Ishikawa (cell line): ENCODE measurements around the gene SLC41A3.

Experiments used
- CEBPB ChIP-seq: IDR thresholded peaks from 2 replicates; pipeline ENCODE4 v1.6.1; 2012
- CREB1 ChIP-seq: IDR thresholded peaks from 2 replicates; pipeline ENCODE4 v1.6.1; 2012; ENCODE audit warnings: low read depth
- EGR1 ChIP-seq: IDR thresholded peaks from 2 replicates; pipeline ENCODE4 v1.6.1; 2012
- EP300 ChIP-seq: IDR thresholded peaks from 2 replicates; pipeline ENCODE4 v1.6.1; 2012; ENCODE audit warnings: borderline replicate concordance
- FOXM1 ChIP-seq: IDR thresholded peaks from 2 replicates; pipeline ENCODE4 v1.6.1; 2012; ENCODE audit warnings: low read depth, borderline replicate concordance
- NFIC ChIP-seq: IDR thresholded peaks from 2 replicates; pipeline ENCODE4 v1.6.1; 2012
- RAD21 ChIP-seq: IDR thresholded peaks from 2 replicates; pipeline ENCODE4 v1.6.1; 2012; ENCODE audit warnings: low read depth
- TAF1 ChIP-seq: IDR thresholded peaks from 2 replicates; pipeline ENCODE4 v1.6.1; 2012; ENCODE audit warnings: low read depth, mild to moderate bottlenecking
- TCF12 ChIP-seq: IDR thresholded peaks from 2 replicates; pipeline ENCODE4 v1.6.1; 2012; ENCODE audit warnings: low read depth
- TEAD4 ChIP-seq: IDR thresholded peaks from 2 replicates; pipeline ENCODE4 v1.6.1; 2012
- YY1 ChIP-seq: IDR thresholded peaks from 2 replicates; pipeline ENCODE4 v1.6.1; 2012; ENCODE audit warnings: low read depth
- ZBTB7A ChIP-seq: IDR thresholded peaks from 2 replicates; pipeline ENCODE4 v1.6.1; 2012; ENCODE audit warnings: low read depth
- TF ChIP-seq, protein P1 (sequence below): IDR thresholded peaks from 2 replicates; pipeline ENCODE4 v1.6.1; 2012; ENCODE audit warnings: low read depth, mild to moderate bottlenecking
- TF ChIP-seq, protein P2 (sequence below): IDR thresholded peaks from 2 replicates; pipeline ENCODE4 v1.6.1; 2012
- TF ChIP-seq, protein P3 (sequence below): IDR thresholded peaks from 2 replicates; pipeline ENCODE4 v1.6.1; 2012

Gene SLC41A3

DNA sequence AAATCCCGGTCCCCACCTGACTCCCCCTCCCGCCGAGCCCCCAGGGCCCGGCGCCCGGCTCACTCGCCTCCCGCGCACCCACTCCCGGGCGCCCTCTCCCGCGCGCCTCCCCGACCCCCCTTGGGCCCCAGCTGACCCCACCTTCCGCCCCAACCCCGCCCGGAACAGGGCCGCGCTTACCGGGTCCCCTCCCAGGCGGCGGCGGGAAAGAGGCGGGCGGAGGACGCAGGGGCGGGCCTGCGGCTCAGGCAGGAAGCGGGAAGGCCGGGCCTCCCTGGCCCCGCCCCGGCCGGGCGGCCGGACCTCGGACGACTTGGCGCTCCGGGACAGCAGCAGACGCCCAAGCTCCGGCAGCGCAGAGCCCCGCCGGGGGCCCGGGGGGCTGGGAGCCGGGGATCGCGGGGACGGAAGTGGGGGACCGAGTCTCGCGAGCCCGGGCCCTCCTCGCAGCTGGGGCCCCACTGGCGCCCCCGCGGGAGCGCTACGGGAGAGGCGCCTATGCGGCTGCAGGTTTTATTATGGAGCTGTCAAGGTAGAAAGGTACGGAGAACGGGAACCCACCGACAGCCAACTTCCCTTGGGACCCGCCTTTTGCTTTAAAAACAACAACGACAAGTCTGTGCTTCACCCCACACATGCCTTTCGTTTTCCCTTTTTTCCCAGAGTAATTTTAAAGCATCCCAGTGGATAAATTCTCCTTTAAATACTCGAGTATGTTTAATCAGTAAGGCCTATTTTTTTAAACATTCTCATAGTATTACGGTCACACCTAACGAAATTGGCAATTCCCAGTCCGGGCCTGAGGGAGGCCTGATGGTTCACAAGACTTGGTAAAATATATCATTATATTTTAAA is at the start of gene SLC41A3:
SLC41A3 (minus strand) TSS at position 212 of the 855 bp plus-strand sequence. CDS start 15,905 bp downstream, outside the sequence.
- TF ChIP-seq, protein P1, sequence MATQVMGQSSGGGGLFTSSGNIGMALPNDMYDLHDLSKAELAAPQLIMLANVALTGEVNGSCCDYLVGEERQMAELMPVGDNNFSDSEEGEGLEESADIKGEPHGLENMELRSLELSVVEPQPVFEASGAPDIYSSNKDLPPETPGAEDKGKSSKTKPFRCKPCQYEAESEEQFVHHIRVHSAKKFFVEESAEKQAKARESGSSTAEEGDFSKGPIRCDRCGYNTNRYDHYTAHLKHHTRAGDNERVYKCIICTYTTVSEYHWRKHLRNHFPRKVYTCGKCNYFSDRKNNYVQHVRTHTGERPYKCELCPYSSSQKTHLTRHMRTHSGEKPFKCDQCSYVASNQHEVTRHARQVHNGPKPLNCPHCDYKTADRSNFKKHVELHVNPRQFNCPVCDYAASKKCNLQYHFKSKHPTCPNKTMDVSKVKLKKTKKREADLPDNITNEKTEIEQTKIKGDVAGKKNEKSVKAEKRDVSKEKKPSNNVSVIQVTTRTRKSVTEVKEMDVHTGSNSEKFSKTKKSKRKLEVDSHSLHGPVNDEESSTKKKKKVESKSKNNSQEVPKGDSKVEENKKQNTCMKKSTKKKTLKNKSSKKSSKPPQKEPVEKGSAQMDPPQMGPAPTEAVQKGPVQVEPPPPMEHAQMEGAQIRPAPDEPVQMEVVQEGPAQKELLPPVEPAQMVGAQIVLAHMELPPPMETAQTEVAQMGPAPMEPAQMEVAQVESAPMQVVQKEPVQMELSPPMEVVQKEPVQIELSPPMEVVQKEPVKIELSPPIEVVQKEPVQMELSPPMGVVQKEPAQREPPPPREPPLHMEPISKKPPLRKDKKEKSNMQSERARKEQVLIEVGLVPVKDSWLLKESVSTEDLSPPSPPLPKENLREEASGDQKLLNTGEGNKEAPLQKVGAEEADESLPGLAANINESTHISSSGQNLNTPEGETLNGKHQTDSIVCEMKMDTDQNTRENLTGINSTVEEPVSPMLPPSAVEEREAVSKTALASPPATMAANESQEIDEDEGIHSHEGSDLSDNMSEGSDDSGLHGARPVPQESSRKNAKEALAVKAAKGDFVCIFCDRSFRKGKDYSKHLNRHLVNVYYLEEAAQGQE = no peak
- TF ChIP-seq TAF1 (no peak; the same call in 1 of the 2 replicates), RAD21 (no peak), CEBPB (no peak), ZBTB7A (no peak; the same call in none of the 2 replicates), TEAD4 (no peak), NFIC (no peak), FOXM1 (no peak), EP300 (no peak), YY1 (no peak), CREB1 (no peak), EGR1 (no peak), TCF12 (no peak)
- TF ChIP-seq, protein P2, sequence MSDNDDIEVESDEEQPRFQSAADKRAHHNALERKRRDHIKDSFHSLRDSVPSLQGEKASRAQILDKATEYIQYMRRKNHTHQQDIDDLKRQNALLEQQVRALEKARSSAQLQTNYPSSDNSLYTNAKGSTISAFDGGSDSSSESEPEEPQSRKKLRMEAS = no peak
- TF ChIP-seq, protein P3, sequence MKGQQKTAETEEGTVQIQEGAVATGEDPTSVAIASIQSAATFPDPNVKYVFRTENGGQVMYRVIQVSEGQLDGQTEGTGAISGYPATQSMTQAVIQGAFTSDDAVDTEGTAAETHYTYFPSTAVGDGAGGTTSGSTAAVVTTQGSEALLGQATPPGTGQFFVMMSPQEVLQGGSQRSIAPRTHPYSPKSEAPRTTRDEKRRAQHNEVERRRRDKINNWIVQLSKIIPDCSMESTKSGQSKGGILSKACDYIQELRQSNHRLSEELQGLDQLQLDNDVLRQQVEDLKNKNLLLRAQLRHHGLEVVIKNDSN = no peak

DNA sequence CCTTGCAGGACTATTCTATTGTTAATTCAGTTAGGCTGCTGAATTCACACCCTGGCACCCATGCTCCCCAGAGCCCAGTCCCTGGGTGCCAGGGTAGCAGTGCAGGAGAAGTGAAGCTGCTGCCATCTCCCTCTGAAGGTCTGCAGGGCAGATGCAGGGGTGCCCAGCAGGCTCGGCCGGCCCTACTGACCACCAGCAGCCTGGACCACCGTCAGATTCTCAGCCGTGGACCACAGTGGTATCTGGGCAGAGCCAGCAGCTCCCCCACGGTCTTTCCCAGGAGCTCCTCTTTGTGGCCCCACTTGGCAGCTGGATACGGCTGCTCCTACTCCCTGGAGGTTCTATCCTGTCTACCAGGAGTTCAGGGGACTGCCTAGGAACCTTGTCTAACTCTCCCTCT is 49.7 kb upstream of the SLC41A3 start:
- no peak for TF ChIP-seq FOXM1
- TF ChIP-seq, protein P1 = no peak
- no peak for TF ChIP-seq TEAD4
- no peak for TF ChIP-seq CREB1
- TF ChIP-seq, protein P3 = no peak
- TF ChIP-seq NFIC = no peak
- no peak for TF ChIP-seq EGR1
- no peak for TF ChIP-seq ZBTB7A
- TF ChIP-seq EP300 = no peak
- no peak for TF ChIP-seq TAF1
- no peak for TF ChIP-seq TCF12
- TF ChIP-seq YY1 = no peak
- TF ChIP-seq, protein P2 = no peak
- TF ChIP-seq CEBPB = no peak

DNA sequence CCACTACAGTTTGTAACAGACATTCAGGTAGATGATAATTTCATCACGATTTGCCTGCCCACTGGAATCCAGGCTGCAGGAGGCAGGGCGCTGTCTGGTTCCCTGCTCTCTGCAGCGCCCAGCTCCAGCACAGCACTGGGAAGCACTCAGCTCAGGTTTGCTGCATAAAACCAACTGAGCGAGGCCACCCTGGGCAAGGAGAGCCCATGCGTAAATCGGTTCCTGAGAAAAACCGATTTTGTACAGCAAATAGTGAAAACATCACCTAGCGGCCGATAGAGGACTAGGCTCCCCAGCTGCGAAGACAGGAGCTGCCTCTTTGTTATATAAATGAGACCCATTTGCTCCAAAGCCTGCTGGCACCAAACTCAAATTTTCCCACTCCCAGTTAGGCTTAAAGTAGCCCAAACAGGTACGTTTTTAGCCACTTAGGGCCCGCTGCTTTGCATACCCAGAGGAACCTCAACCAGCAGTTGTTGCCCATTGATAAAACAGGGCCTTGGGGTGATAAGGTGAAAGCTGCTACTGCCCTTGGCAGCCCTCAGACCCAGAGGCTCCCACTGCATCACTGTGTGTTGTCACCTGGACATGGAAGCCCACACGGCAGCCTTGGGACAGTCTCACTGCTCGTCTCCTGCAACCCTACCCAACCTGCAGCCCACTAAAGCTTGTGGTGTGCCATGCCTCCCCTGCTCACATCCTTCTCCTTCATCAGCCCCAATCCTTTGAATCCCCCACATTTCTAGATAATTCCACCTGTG is 49.0 kb upstream of the SLC41A3 start:
- TF ChIP-seq ZBTB7A (no peak), FOXM1 (no peak), NFIC (no peak), CEBPB (no peak), EGR1 (no peak), TAF1 (no peak), RAD21 (no peak), EP300 (no peak), CREB1 (no peak), TEAD4 (no peak), YY1 (no peak), TCF12 (no peak)
- TF ChIP-seq, protein P2 = no peak
- TF ChIP-seq, protein P1 = no peak
- TF ChIP-seq, protein P3 = no peak
